HG03571 (cell line): Measurements from ENCODE around the gene EGFL6.
A peak's percentile ranks its signal among the peaks of the same experiment; 100 is the strongest.
"Not testable (repeated sequence)": the region's sequence is repeated elsewhere in the genome, so short reads cannot be mapped to it uniquely, and the experiment has no call there.

Source experiments
- ATAC-seq: cut with Tn5 transposase; IDR thresholded peaks from one replicate; pipeline ENCODE4 v1.9.1; 2021; ENCODE audit not compliant: unreplicated experiment

EGFL6 gene

DNA sequence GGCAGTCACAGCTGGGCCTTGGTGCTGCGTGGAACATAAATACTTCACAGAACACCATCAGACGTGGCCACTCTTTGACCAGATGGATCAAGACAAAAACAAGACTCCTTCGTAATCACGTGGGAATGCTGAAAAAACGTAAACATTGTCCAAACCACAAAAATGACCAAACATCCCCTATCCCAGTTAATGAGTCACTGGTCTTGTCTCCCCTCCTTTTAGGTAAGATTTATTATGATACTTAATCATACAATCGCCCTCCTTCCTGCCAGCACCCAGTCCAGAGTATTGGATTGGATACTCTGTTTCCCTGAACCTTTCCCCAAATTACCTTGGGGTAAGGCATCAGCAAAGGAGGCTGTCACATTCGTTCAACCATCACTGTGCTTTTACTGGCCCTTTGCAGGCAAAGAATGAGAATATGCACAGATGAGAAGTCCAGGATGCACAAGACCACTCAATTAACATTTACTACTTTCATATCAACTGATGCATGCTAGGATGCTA, 82.9 kb downstream of the EGFL6 start:
- ATAC-seq: peak; percentile 3

DNA sequence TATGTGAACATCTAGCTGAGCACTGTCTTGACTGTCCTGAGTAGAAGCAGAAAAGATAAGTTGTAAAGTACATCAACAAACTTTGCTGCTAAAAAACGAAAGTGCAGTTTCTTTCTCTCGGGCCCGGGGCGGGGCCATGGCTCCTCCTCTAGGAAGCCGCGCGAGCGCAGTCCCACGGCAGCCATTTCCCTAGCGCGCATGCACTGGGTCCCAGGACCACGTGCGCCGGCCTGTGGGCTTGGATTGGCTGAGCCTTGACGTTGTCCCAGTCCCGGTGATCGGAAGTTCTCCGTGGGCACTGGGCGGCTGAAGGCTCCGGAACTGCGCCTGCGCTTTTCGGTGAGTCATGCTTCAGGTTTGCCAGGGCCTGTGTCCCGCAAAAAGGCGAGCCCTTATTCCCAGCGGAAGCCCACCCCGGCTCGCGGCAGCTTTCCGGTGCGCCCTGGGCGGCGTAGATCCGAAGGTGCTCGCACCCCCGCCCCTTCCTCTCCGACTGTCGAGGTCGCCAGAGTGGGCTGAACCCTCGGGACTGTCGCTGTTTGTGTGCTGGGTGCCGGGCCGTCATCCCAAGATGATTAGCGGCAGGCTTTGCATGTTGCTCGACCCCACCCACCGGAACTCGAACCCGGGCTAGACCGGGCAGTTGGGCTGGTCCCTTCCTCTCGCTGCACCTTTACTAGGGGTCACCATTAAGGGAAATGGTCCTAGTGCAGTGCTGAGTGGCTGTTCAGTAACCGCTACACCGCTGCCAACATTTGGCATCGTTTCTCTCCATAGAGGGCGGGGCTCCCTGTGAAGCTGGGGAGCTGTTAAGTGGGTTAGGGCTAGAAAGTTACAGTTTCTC, 83.7 kb downstream of the EGFL6 start, which contains the start of gene TCEANC:
Gene TCEANC, plus strand, starts transcription at position 292 of the 844 bp plus-strand sequence. CDS start 9,368 bp downstream, outside the sequence.
- ATAC-seq: peak; percentile 84

GRCh38 chrX:13654116-13654515, 84.7 kb downstream of the EGFL6 start:
- no peak for ATAC-seq

DNA sequence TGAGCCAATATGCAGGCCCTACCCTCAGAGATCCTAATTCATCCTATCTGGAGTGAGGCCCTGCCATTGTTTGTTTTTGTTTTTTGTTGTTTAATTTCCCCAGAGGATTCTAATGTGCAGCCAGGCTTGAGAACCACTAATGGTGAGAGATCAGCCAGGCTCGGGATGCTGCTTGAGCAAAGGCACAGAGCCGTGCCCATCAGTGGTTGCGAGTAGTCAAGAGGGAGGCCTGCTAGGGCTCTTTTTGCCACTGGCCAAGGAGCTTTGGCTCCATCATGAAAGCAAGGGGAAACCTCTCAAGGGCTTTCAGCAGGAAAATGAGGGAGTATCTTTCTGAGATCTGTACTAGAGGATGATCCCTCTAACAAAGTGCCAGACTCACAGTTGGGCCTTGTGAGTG, 86.3 kb downstream of the EGFL6 start:
- no peak for ATAC-seq

DNA sequence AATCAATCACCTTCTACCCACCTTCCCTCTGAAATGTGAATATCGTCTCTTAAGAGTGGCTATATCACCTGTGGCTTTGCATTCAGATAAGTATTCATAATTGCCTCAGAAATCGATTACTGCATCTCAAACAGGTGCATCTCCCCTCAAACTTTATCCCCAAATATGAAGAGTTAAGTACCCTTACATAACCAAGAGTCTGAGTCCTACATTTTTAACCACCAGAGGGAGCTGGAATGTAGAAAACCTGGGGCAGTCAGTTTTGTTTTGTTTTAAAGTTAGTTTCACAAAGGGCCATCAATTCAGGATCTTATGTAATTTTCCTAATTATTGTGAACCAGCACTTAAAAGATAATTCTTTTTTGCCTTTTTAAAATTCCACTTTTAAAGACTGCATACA, 89.2 kb downstream of the EGFL6 start:
- no peak for ATAC-seq

DNA sequence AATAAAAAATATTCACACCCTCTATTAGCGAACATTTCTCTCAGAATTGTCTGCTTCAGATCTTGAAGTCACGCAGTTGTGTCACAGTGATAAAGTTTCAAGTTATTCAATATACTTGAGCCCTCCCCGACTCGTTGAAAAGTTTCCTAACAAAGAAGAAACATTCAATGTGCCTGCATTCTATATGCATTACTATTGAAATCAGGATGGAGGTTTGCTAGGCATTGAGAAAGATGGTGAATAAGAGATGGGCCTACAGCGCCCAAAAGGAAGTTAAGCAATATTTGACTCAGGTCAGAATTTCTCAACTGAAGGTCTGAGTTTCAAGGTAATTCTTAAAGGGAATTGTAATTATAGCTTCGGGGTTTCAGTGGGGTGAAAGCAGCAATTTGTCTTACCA, 89.7 kb downstream of the EGFL6 start:
- ATAC-seq: no peak

GRCh38 chrX:13661735-13662288, 92.4 kb downstream of the EGFL6 start:
- no peak for ATAC-seq

GRCh38 chrX:13662355-13662791, 93.0 kb downstream of the EGFL6 start:
- no peak for ATAC-seq

DNA sequence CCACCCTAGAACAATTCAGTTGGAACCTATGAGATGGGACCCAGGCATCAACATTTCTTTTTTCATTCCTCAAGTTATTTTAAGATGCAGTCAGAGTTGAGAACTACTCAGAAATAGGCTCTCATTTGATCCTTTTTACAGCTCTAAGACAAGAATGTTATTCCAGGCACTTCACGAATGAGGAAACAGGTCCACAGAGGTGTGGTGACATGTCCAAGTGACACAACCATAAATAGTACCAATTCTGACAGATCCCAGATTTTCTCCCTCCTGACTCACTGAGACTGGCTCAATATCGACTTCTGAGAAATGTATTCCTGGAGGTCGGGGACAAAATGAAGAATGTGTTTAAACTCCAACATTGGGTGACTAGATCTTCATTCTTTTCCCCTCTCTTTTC, 94.6 kb downstream of the EGFL6 start:
- ATAC-seq: no peak

GRCh38 chrX:13666836-13667235, 97.4 kb downstream of the EGFL6 start:
- ATAC-seq: no peak

GRCh38 chrX:13667919-13668318, 98.5 kb downstream of the EGFL6 start:
- no peak for ATAC-seq

GRCh38 chrX:13669246-13669737, 99.9 kb downstream of the EGFL6 start:
- ATAC-seq: peak; percentile 84

- not testable (repeated sequence) for ATAC-seq
Observed at GRCh38 chrX:13669755-13670154, 100.4 kb downstream of the EGFL6 start.

- no peak for ATAC-seq
Observed at GRCh38 chrX:13670197-13670596, 100.8 kb downstream of the EGFL6 start.

- no peak for ATAC-seq
Observed at GRCh38 chrX:13673016-13673415, 103.6 kb downstream of the EGFL6 start.

GRCh38 chrX:13676885-13677284, 107.5 kb downstream of the EGFL6 start:
- no peak for ATAC-seq

DNA sequence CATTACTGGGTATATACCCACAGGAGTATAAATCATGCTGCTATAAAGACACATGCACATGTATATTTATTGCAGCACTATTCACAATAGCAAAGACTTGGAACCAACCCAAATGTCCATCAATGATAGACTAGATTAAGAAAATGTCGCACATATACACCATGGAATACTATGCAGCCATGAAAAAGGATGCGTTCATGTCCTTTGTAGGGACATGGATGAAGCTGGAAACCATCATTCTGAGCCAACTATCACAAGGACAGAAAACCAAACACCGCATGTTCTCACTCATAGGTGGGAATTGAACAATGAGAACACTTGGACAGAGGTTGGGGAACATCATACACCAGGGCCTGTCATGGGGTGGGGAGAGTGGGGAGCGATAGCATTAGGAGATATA, 110.3 kb downstream of the EGFL6 start:
- not testable (repeated sequence) for ATAC-seq

DNA sequence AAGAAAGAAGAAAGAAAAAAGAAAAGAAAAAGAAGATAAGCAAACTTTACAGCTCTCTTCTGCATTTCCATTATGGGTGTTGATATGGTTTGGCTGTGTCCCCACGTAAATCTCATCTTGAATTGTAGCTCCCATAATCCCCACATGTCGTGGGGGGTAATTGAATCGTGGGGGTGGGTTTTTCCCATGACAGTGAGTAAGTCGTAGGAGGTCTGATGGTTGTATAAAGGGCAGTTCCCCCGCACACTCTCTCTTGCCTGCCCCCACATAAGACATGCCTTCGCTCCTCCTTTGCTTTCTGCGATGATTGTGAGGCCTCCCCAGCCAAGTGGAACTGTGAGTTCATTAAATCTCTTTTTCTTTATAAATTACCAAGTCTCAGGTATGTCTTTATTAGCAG, 112.2 kb downstream of the EGFL6 start:
- no peak for ATAC-seq
